IgD-negative memory B cell (primary cell): Measurements from ENCODE around the gene ITGA7. TPM values are rescaled to one million over a fixed set of nuclear protein-coding genes. Genes with fewer than 3 reads are reported as not detected.
A peak's percentile ranks its signal among the peaks of the same experiment; 100 is the strongest.

Experiments used
- H3K27ac Mint-ChIP-seq, 3 donors: one replicate each; pipeline ENCODE4 v1.8.0; 2020 to 2022; ENCODE audit warnings: mild to moderate bottlenecking in 3 of 3, mixed read lengths in 3 of 3, moderate library complexity in 1 of 3
- H3K27me3 Mint-ChIP-seq: one replicate; pipeline ENCODE4 v1.8.0; 2021; ENCODE audit warnings: mixed read lengths
- H3K36me3 Mint-ChIP-seq: one replicate; pipeline ENCODE4 v1.8.0; 2020; ENCODE audit warnings: mild to moderate bottlenecking, mixed read lengths
- H3K4me1 Mint-ChIP-seq, 3 donors: one replicate each; pipeline ENCODE4 v1.8.0; 2020 to 2022; ENCODE audit warnings: mixed read lengths in 3 of 3, mild to moderate bottlenecking in 1 of 3
- H3K4me3 Mint-ChIP-seq, 4 donors: one replicate each; pipeline ENCODE4 v1.8.0; 2020 to 2022; ENCODE audit warnings: mild to moderate bottlenecking in 4 of 4, mixed read lengths in 4 of 4, moderate library complexity in 3 of 4
- H3K9me3 Mint-ChIP-seq, 3 donors: one replicate each; pipeline ENCODE4 v1.8.0; 2020 to 2021; ENCODE audit warnings: mixed read lengths in 3 of 3, mild to moderate bottlenecking in 1 of 3
- polyA plus RNA-seq: library from polyadenylated mRNA; unstranded; fragments of 300-500 nt; fragmentation: Illumina TruSeq; gene quantifications from one replicate; pipeline ENCODE4 v1.2.3, GENCODE V29; 2021

ITGA7 gene
- polyA plus RNA-seq, 1 donor from 2014 or later: 0.13 TPM

DNA sequence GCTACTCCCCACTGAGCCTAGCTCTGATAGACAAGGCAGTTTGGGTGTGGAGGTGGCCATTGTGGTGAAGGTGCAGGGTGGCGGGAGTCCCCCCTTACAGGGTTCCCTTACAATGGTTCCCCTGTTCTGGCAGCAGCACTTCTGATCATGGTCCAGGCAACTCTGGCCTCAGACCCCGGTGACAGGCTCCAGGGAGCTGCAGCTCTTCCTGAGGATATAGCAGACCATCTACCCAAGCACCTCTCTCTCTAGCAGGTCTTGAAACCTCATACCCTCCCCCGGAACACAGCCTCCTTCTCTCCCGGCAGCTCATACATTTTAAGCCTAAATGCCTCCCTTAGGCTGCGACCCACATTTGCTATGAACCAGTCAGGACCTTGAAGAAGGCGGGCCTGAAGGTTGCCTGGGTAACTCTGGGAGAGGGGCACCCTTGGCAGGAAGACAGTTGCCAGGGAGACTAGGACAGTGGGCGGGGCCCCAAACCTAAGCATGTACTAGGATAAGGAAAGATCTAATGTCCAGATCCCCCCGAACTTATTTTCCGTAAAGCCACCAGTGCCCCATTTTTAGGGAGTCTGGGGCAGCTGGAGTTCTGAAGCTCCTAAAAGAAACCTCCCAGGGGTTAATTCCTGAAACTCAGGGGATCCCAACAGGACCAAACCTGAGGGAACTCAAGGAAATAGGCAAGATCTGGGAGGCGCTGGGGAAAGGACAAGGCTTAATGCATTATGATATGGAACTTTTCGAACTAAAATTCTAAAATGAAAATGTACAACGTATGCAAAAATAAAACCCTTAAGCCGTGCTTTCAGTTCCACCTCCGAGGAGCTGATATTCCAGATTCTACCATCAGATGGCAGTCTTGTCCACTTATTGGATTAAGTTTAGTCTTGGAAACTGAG, 30.7 kb upstream of the ITGA7 start:
- Mint-ChIP-seq H3K9me3 (no peaks in the 10 kb centered on the region), H3K27ac (peak overlapping the region; percentile 64 to 96 (median 87)), H3K4me1 (peaks cover 4 to 19% (median 18%) of the 10 kb centered on the region in 3 donors), H3K4me3 (peak overlapping the region; percentile 87 to 97 (median 92)), H3K27me3 (no peaks in the 10 kb centered on the region), H3K36me3 (no peaks in the 10 kb centered on the region)

DNA sequence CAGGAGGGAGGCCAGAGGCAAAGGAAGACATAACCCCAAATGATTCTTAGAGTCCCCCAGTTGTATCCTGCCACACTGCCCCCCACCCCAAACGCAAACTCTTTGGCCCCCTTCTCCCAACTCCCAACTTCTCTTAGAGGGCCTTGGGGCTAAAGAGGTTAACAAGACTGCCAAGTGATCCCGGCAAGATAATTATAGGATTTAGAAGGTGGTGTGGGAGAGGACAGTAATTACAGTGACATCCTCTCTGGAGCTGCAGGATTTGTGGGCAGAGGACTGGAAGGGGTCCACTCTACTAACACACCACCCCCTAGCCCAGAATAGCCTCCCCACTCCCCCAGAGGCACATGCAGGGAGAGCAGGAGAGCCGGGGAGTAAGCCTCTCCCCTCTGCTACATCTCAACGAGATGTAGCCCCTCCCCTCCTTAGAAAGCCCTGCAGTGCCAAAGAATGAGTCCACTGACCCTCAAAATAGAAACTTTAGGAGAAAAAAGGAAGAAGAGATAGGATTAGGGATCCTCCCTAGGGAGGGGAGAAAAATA, 29.9 kb upstream of the ITGA7 start:
- H3K27me3 Mint-ChIP-seq: no peaks in the 10 kb centered on the region
- H3K4me3 Mint-ChIP-seq: peak overlapping the region; percentile 87 to 97 (median 92)
- H3K4me1 Mint-ChIP-seq: peaks cover 4 to 18% (median 16%) of the 10 kb centered on the region in 3 donors
- no peaks in the 10 kb centered on the region for H3K36me3 Mint-ChIP-seq
- H3K27ac Mint-ChIP-seq: peak overlapping the region; percentile 51 to 87 (median 86)
- H3K9me3 Mint-ChIP-seq: no peaks in the 10 kb centered on the region

- Mint-ChIP-seq H3K27me3 (no peaks in the 10 kb centered on the region), H3K4me1 (peaks cover 4 to 16% (median 14%) of the 10 kb centered on the region in 3 donors)
Measured at GRCh38 chr12:55736780-55737580, 29.3 kb upstream of the ITGA7 start.

GRCh38 chr12:55736076-55736475, 28.4 kb upstream of the ITGA7 start:
- no peaks in the 10 kb centered on the region for H3K27me3 Mint-ChIP-seq
- no peaks in the 10 kb centered on the region for H3K36me3 Mint-ChIP-seq
- H3K27ac Mint-ChIP-seq: no peak overlapping the region
- H3K4me3 Mint-ChIP-seq: no peak overlapping the region
- no peaks in the 10 kb centered on the region for H3K9me3 Mint-ChIP-seq
- peaks cover 4 to 16% (median 14%) of the 10 kb centered on the region in 3 donors for H3K4me1 Mint-ChIP-seq

More at GRCh38 chr12:55736780-55737580, 29.3 kb upstream of the ITGA7 start:
- peak overlapping the region; percentile 51 to 87 (median 86) for H3K27ac Mint-ChIP-seq
- no peaks in the 10 kb centered on the region for H3K9me3 Mint-ChIP-seq
- H3K36me3 Mint-ChIP-seq: no peaks in the 10 kb centered on the region
- peak overlapping the region; percentile 52 to 97 (median 89) for H3K4me3 Mint-ChIP-seq

- Mint-ChIP-seq H3K9me3 (no peaks in the 10 kb centered on the region), H3K27ac (no peak overlapping the region), H3K4me1 (peaks cover 17 to 26% (median 22%) of the 10 kb centered on the region in 3 donors)
Measured at GRCh38 chr12:55734595-55734994, 26.9 kb upstream of the ITGA7 start.

GRCh38 chr12:55733858-55734257, 26.2 kb upstream of the ITGA7 start:
- no peaks in the 10 kb centered on the region for H3K36me3 Mint-ChIP-seq
- no peak overlapping the region for H3K4me3 Mint-ChIP-seq
- H3K4me1 Mint-ChIP-seq: peaks cover 17 to 26% (median 25%) of the 10 kb centered on the region in 3 donors
- no peaks in the 10 kb centered on the region for H3K9me3 Mint-ChIP-seq
- H3K27me3 Mint-ChIP-seq: no peaks in the 10 kb centered on the region
- no peak overlapping the region for H3K27ac Mint-ChIP-seq

More at GRCh38 chr12:55734595-55734994, 26.9 kb upstream of the ITGA7 start:
- Mint-ChIP-seq H3K36me3 (no peaks in the 10 kb centered on the region), H3K27me3 (no peaks in the 10 kb centered on the region), H3K4me3 (no peak overlapping the region)

DNA sequence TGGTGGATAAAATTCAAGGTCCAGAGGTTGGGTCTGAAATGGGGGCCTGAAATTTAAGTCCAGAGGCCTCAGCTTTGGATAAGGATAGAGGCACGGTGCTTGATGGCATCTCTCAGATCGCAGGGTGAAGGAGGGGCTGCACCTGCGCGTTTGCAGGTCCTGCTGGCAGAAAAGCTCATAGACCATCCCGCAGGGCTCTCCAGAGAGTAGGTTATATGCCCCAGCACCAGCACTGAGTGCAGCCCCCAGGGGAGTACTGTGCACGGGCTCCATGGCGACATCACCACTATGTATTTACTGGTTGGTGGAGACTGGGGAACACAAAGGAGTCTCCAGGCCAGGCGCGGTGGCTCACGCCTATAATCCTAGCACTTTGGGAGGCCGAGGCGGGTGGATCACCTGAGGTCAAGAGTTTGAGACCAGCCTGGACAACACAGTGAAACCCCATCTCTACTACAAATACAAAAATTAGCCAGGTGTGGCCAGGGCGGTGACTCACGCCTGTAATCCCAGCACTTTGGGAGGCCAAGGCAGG, 25.4 kb upstream of the ITGA7 start:
- H3K27ac Mint-ChIP-seq: no peak overlapping the region
- H3K4me1 Mint-ChIP-seq: peaks cover 17 to 23% (median 20%) of the 10 kb centered on the region in 3 donors

GRCh38 chr12:55732288-55732687, 24.6 kb upstream of the ITGA7 start:
- Mint-ChIP-seq H3K9me3 (no peaks in the 10 kb centered on the region), H3K36me3 (no peaks in the 10 kb centered on the region), H3K27ac (no peak overlapping the region), H3K27me3 (no peaks in the 10 kb centered on the region), H3K4me3 (peak overlapping the region in 2 of 4 donors; percentile 28 to 45), H3K4me1 (peaks cover 17 to 22% (median 18%) of the 10 kb centered on the region in 3 donors)

More for the DNA sequence above, 25.4 kb upstream of the ITGA7 start:
- no peaks in the 10 kb centered on the region for H3K9me3 Mint-ChIP-seq
- H3K27me3 Mint-ChIP-seq: no peaks in the 10 kb centered on the region
- H3K4me3 Mint-ChIP-seq: no peak overlapping the region
- no peaks in the 10 kb centered on the region for H3K36me3 Mint-ChIP-seq

GRCh38 chr12:55729819-55730818, 22.4 kb upstream of the ITGA7 start:
- peaks cover 24 to 27% (median 26%) of the 10 kb centered on the region in 3 donors for H3K4me1 Mint-ChIP-seq
- no peaks in the 10 kb centered on the region for H3K9me3 Mint-ChIP-seq
- peak overlapping the region; percentile 36 to 93 (median 90) for H3K27ac Mint-ChIP-seq
- H3K27me3 Mint-ChIP-seq: no peaks in the 10 kb centered on the region
- H3K36me3 Mint-ChIP-seq: no peaks in the 10 kb centered on the region
- peak overlapping the region; percentile 87 to 97 (median 92) for H3K4me3 Mint-ChIP-seq

GRCh38 chr12:55728939-55729818, 21.5 kb upstream of the ITGA7 start, which contains the start of gene CD63:
CD63 (minus strand) TSS chr12:55729009; CDS start chr12:55728341, 668 bp downstream.
- Mint-ChIP-seq H3K4me3 (peak within 1 kb of the TSS; percentile 89 to 97 (median 93)), H3K36me3 (no peaks in the 10 kb centered on the region), H3K4me1 (peaks cover 27 to 32% (median 30%) of the 10 kb centered on the region in 3 donors), H3K9me3 (no peaks in the 10 kb centered on the region), H3K27me3 (no peaks in the 10 kb centered on the region), H3K27ac (peak within 1 kb of the TSS; percentile 87 to 93 (median 90))

GRCh38 chr12:55728186-55728938, 20.7 kb upstream of the ITGA7 start:
- peak overlapping the region; percentile 89 to 94 (median 90) for H3K4me3 Mint-ChIP-seq
- H3K36me3 Mint-ChIP-seq: no peaks in the 10 kb centered on the region
- no peaks in the 10 kb centered on the region for H3K9me3 Mint-ChIP-seq
- H3K4me1 Mint-ChIP-seq: peaks cover 29 to 34% (median 34%) of the 10 kb centered on the region in 3 donors
- peak overlapping the region in 1 of 3 donors; percentile 87 for H3K27ac Mint-ChIP-seq
- H3K27me3 Mint-ChIP-seq: no peaks in the 10 kb centered on the region

- H3K4me1 Mint-ChIP-seq: peaks cover 31 to 37% (median 35%) of the 10 kb centered on the region in 3 donors
- H3K4me3 Mint-ChIP-seq: peak overlapping the region; percentile 80 to 94 (median 90)
- H3K27me3 Mint-ChIP-seq: no peaks in the 10 kb centered on the region
- H3K36me3 Mint-ChIP-seq: no peaks in the 10 kb centered on the region
- H3K9me3 Mint-ChIP-seq: no peaks in the 10 kb centered on the region
- H3K27ac Mint-ChIP-seq: peak overlapping the region; percentile 75 to 87 (median 76)
Measured at GRCh38 chr12:55727643-55728185, 20.0 kb upstream of the ITGA7 start.
